ENCODE results near the gene NGEF. TPM values are rescaled to one million over a fixed set of nuclear protein-coding genes. Genes with fewer than 3 reads are reported as not detected.

Gene NGEF
- total and polyA plus RNA-seq, 9 of the 15 experiments (the other 6 are each of a cell fraction or from before 2014, with no cell fraction given): 0.07 to 0.17 (median 0.09) TPM; not detected in 6

- no peak for TF ChIP-seq FOXP4 (CRISPR knock-in tag; IDR thresholded peaks at IDR 0.05; ENCODE audit: borderline replicate concordance)
Observed at GRCh38 chr2:233003658-233004555, 9.1 kb downstream of the NGEF start (continued).

- TF ChIP-seq TARDBP (IDR thresholded peaks at IDR 0.05): no peak
- TF ChIP-seq ZNF561 (CRISPR knock-in tag; conservative IDR thresholded peaks at IDR 0.05): no peak
- Histone ChIP-seq H3K4me3 (no peak overlapping the region), H3K27ac (ENCODE audit: extremely low read depth, low read depth, low read length) (no peak overlapping the region), H3K79me2 (ENCODE audit: control insufficient read depth, insufficient read depth, low read length) (no peaks in the 10 kb centered on the region), H3K9ac (ENCODE audit: insufficient read depth in 1 of 2, low read depth in 2 of 2, low read length in 2 of 2) (no peak overlapping the region), H3K9me3 (replicated peaks; ENCODE audit: control insufficient read depth, insufficient read depth, low read depth, low read length) (no peaks in the 10 kb centered on the region), H3K9me1 (ENCODE audit: control insufficient read depth, insufficient read depth, low read length) (no peaks in the 10 kb centered on the region), H3K27me3 (ENCODE audit: control insufficient read depth in 2 of 2, insufficient read depth in 2 of 2, low read length in 2 of 2) (peaks cover 0 to 38% of the 10 kb centered on the region in 2 experiments; a peak in 2 of 5 replicates), H3K36me3 (ENCODE audit: control insufficient read depth, insufficient read depth, low read length) (no peaks in the 10 kb centered on the region), H3K4me2 (ENCODE audit: insufficient read depth, low read length) (no peak overlapping the region), H3K4me1 (replicated peaks in 1 of 2; ENCODE audit: control insufficient read depth in 2 of 2, insufficient read depth in 2 of 2, low read length in 2 of 2) (peaks cover 0 to 3% of the 10 kb centered on the region in 2 experiments; a peak in 1 of 5 replicates), H4K20me1 (replicated peaks; ENCODE audit: control insufficient read depth, insufficient read depth, low read length) (no peaks in the 10 kb centered on the region), H2AFZ (ENCODE audit: low read depth, low read length) (no peak overlapping the region)
- DNase-seq (ENCODE audit: extremely low read depth in 1 of 4, low spot score in 3 of 4) (no peak), ATAC-seq (no peak), FAIRE-seq (no peak)
- ChIA-PET POLR2A (interaction anchor here (0.6 kb wide), 1 partner anchor 25 kb away, joined by 4 read pairs; no protein-coding TSS in a partner anchor), CTCF (ENCODE audit: low intra/inter-chr PET ratio) (no interaction called here)
- 10% methylated on average over 14 of the region's 19 CpGs for WGBS (ENCODE audit: insufficient coverage, low coverage, missing lambda C conversion rate)
- intact Hi-C loops (cut with micrococcal nuclease): no loop called here
- BruUV-seq (replicated peaks): no TSS peak
- in situ Hi-C loops (cut with MboI): no loop called here
Observed at GRCh38 chr2:233002829-233003657, 10.0 kb downstream of the NGEF start.

All from K562 (cell line).